ENCODE results near the gene HAND1.

HAND1 gene

DNA sequence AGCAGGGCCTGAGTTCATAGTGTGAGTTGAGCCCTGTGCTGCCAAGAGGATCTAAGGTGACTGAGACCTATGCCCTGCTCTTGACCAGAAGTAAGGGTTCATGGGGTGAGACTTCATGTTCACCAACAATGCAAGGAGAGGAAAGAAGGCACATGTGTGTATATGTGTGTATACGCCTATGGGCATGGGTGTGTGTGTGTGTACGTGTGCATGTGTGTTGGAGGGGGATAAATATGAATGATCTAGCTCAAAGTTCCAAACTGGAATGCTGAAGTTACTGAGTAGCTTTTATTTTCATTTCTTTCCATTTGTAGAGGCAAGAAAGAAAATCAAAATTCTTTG is 25.6 kb upstream of the HAND1 start:
- no peak for DNase-seq

DNA sequence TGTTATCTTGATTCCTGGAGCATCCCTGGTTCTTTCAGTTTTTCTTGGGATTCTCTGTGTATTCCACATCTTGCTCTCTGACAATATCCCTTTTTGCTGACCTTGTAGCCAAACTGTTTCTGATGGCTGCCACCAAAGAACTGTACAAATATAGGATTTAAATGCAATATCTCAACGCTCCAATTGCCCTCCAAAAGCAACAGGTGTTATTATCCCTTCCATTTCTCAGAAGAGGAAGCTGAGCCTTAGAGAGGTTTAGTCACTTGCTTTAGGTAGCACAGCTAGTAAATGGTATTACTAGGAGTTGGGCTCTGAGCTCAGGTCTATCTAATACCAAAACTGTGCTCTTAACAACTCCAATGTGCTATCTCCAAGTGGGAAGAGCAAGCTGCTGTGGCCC is 24.2 kb upstream of the HAND1 start:
- DNase-seq = no peak

DNA sequence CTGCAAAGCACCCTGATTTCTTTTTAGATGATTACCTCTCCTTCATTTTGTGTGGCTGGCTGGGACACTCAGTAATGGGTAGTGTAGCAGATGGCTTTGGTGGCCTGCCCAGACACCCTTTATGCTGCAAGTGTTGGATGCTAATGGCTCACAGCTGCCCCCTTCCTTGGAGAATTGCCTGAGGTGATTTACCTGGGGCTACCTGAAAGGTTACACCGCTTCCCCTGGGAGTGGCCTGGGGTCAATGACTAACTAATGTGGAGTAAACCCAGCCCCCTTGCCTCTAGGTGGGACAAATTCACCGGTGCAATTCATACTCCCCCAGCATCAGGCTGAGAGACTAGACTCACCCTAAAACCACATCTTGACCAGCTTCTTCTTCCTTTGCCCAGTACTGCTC is 23.5 kb upstream of the HAND1 start:
- DNase-seq = no peak

DNA sequence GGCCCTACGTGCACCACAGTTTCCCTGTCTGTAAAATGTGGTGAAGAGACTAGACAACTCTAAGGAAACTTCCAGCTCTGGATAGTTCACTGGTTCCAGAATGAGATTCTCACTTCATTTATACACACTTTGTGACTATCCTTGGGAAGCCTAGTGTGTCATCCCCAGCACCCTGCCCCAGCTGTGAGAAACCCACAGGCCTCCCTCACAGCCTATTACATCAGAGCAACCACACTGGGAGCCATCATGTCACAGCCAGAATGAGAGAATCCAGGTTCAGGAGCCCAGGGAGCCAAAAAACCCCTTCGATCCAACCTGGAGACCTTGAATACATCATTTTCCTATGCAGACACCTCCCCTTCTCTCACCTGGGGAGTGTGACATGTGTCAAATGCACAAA is 21.0 kb upstream of the HAND1 start:
- DNase-seq = no peak

DNA sequence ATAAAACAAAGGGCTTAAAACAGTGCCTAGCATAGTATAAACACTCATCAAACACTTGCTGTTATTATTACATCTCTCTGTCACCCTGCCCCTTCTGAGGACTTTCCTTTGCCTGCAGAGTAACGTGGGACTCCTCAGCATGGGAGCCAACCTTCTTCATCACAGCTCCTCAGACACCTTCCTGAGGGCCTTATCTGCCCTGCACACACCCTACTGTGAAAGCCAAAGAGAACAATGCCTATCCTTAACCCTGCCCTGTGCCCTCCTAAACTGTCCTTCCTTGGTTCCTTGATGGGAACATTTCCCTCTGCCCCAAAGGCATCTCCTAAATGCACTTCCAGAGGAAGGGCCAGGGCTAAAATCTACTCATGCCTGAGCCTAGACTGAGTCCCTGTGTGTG is 20.6 kb upstream of the HAND1 start:
- DNase-seq = no peak

DNA sequence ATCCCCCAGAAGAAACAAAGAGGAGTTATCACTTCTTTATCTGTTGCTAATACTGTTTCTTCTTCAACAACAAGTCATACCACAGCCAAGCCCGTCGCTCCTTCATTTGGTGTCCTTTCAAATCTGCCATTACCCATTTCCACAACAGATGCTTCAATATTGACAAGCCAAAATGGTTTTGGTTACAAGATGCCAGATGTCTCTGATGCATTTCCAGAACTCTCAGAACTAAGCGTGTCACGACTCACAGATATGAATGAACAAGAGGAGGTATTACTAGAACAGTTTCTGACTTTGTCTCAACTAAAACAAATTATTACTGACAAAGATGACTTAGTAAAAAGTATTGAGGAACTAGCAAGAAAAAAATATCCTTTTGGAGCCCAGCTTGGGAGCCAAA is 16.0 kb upstream of the HAND1 start:
- DNase-seq = no peak

DNA sequence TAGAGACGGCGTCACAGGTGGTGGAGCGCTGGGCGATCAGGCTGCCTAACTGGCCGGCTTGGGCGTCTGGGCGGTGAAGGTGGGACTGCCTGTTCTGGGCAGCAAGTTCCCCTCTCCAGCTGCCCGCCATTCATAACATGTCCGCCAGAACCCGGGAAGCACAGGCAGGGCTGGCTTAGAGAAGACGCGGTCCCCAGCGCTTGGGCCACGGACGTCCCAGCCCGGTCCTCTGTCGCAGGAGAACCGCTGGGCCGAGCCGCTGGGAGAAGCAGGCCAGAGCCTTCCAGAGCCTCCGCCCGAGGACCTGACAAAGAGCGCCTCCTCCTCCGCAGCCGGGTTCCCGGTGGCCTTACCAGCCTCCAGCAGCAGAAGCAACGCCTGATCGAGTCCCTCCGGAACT is 15.2 kb upstream of the HAND1 start:
- DNase-seq = no peak

DNA sequence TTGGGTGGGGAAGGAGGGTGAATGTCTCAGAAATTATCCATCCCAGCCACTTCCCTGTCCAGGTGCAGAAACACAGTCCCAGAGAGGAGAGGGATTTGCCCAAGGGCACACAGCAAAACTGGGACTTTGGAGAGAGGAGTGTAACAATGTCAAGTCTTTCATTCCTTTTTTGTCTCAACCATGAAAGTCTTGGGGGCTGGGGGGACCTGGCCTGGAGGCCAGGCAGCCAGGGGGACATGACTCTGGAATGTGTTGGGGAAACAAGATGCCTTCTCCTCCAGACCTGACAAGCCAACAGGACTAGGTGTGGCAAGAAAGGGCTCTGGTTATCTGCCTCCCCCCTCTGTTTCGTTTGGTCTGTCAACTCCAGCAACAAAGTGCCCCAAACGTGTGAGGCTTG is 13.9 kb upstream of the HAND1 start:
- DNase-seq = no peak

DNA sequence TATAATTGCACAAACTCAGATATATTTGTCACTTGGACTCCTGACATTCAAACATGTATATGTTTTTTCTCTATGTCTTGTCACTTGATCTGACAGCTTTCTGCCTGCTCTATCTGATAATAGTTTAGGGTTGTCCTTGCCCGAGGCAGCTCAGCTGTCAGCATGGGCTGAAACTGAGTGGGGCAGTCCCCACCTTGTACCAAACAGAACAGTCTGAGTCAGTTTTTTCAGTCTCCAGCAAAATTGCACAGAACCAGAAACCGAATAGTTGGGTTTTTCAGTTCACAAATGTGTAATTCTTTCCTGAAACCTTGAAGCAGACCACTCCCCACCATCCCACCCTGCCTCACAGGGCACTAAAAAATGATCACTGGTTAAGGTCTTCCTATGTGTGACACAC is 9.5 kb upstream of the HAND1 start:
- no peak for DNase-seq

DNA sequence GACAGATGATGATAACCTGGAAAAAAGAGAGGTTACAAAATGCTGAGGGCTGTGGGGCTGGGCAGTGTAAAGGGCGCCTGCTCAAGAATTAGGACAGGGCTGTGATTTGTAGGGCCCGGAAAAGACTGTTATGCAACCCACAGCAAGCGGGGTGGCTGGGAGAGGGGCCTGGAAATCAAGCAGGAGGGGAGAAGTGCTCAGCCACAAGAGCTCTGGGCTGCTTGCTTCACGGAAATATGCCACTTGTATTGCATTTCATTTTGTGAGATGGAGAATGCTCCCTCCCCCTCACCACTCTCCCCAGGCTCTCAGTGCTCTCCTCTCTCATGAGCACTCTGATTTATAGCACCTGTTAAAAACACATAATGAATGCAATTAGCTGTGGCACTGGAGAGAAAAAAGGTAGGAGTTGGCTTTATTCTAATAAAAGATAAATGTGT is 8.4 kb upstream of the HAND1 start:
- DNase-seq = no peak

DNA sequence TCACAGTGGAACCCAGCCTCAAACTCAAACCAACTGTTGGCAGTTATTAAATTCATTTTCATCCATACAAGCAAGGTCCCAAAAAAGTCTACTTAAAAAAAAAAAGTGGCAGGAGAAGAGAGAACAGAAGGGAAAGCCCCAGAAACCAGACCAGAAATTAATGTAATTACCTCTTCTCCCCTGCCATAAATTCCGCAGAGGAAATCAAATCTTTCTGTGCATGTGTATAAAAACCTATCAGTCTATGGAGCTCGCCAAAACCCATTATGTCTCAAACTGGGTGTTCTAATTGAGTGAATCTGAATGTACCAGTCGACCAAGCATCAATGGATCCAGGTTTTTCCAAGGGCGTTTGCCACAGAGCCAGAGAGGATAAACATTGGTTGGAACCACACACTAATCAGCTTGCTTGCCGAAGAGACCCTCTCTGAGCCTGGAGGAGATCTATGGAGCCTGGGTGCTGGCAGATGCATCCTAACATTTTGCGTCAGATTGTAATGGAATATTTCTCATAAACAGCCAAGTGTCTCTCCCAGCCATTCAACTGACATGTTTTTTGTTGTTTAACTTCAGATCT is 7.9 kb upstream of the HAND1 start:
- no peak for DNase-seq

DNA sequence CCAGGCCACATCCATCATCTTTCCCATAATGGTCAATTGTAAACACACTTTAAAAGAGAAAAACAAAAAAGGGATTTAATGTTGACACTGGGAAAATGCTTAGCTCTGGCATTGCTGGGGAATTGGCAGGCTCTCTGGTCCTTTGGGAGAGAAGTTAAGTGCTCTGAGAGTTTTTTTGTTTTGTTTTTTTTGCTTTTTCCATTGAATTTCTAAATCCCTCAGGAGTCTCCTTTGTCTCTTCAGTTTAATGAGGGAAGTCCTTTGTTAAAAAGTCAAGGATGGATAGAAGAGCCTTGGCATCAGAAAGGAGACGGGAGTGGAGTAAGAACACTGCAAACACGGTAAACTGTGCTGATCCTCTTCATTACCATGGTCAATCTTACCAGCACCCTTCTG is 7.1 kb upstream of the HAND1 start:
- no peak for DNase-seq

DNA sequence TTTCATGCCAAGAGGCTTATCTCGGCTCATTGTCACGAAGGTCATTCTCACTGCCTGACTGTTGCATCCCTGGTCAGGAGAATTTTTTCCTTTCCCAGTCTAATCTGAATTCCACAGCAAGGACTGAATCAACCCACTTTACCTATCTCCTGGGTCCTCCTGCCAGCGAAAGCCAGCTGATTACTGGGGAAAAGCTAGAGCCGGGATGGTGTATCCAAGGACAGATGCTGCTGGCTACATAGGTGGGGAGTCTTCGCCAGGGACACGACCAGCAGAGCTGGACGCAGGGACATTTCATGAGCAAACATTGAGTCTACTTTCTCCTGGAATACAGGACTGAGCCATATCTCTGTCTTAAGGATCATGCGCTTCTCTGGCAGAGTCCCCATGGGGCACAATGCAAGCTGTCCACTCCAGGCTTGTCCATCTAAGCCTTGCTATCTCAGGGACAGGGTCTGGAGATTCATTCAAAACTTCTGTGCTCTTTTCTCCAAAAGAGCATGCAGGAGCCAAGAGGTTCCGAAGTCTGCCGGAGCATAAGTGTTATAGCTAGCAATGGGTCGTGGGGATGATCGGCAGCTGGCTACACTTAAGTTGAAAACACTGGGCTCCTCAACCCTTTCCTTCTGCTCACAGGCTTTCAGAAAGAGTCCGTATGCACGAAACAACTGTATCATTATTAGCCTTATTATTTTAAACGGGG is 6.5 kb upstream of the HAND1 start:
- DNase-seq = no peak

DNA sequence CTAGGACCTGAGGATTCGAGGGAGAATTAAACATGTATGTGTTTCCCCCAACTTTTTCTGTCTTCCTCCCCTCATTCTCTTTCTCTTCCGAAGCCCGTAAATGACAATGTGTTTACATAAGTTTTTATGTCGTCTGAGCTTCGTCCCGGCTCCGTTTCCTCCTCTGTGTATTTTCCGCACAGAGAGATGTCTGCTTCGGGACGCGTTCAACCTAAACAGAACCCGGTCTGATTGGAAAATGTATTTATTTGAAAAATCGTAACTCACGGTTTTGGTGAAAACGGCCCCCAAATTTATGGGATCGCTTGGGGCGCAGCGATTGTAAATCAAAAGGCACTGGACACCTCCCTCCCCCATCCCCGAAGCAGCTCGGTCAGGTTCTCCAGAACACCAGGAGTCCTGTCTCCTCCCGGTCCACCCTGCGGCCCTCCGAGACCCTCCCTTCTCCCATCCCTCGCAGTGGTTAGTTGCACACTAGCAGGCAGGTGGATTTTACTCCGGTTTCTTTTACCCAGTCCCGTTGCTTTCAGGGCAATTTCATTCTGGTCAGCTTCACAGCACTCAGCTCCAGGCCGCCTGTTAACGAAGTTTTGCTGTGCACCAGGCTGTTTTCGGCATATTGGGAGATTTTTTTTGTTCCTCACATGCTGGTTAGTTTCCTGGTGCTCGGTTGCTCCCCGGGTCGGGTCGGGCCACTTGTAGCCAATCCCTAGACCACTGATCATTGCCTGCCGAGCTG is 5.8 kb upstream of the HAND1 start:
- DNase-seq = no peak

DNA sequence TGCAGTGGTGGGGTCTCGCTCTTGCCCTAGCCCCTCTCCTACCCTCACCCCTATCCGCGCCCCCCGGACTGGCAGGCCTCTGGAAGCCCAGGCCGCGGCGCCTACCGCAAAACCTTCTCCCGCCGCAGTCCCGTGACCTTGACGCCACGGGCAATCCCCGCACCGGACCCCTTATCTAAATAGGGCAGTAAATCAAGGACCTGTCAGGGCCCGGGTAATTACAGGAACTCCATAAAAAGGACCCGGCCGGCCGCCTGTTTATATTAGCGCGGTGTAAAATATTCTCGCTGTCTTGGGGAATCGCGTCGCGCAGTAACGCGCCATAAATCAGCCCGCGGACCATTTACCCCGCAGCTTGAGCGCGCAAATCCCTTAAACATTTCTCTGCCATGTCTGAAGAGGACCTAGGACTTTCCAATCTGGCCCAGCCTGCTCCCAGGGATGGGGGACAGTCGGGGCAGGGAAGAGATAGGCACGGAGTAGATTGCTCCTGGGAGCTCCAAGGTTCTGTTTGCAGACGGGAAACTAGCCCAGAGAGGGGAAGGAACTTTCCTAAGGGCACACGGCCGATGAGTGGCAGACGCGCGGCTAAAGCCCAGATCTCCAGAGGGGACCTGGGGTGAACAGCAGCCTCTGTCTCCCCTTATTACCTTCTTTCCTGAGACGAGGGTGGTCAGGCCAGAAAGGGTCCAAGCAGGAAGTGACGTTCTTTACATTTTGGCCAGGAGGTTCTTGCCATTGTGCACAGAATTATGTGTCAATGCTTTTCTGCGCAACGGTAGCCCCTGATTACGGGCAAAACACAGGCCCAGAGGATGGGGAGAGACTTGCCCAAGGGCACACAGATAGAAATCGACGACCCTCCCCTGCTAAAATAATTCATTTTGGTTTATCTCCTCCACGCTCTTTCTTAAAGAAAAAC is 4.8 kb upstream of the HAND1 start:
- DNase-seq = no peak

DNA sequence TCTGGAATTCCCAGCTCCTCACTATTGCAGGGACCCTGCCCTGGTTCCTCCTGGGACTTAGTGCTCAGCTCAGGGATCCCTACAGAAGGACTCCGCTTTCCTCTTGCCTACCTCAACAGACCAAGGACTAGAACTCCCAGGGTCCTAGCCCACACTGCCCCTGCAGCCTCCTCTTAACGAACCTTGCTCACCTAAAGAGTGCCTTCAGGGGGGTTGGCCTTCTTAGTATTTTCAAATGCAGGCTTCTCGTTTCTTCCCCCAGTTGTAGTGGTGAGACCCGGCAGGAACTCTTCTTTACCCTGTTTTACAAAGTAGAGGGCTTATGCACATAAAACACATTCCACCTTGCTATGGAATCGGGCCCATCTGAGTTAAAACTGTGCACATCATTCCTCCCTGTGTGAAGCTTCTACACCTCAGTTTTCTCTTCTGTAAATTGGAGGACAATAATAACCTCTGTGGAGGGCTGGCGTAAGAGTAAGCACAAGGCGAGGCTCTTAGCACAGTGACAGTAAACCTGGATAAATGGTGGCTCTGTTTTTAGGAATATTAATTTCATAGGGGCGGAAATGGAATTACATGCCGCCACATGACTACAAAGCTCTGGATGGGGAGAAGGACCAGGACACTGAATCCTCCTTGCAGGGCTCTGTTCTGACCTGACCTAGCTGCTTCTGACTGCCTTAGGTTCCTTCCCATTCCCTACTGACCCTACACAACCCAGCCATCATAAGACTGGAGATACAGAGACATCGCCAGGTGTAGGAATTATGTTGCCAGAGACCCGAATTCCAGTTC is 3.8 kb upstream of the HAND1 start:
- no peak for DNase-seq

DNA sequence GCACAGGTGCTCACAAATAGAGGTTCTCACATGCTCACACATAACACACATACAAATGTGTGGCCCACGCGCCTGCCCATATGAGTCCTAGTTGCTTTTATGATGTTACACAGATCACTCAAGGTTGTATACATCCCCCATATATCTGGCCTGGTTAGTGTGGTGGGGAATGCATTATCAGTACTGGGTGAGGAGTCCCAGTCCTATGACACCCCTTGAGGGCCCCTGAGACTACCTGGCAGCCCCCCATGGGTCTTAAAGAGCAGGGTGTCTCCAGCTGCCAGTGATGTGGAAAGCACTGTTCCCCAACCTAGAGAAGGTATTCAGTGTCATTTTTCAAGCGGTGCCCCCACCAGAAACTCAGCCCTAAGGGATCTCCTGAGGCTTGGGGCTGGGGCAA is 2.8 kb upstream of the HAND1 start:
- DNase-seq = no peak

DNA sequence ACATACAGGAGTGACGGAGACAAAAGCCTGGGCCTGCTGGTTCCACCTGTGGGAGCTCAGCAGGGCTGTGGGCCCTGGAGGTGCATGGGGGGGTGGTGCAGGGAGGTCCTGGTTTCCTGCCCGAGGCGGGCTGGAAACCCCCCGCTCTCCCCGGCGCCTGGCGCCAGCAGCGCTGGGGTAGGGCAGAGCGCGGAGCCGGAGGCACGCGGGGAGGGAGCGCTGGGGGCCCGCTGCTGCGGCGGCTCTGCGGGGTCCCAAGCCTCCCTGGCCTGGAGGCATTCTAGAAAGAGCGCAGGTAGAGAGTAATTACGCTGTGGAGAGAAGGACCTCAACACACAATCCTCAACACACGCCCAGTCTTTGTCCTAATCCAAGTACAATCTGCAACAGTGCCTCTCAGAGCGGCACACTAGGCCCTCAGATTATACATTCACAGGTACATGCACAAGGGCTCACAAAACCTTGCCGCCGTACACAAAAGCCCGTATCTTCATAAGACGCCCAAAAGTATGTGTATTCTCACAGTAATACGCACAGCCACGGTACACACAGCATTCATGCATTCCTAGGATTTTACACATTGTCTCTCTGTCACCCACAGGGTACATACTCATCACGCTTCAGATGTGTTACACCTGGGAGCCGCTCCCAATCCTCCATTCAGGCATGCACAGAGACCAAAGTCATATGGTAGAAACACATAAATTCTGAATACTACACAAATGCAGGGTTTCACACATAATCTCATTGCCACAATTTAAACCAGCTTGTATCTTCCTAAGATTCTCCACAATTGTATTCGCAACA is 2.1 kb upstream of the HAND1 start:
- no peak for DNase-seq

DNA sequence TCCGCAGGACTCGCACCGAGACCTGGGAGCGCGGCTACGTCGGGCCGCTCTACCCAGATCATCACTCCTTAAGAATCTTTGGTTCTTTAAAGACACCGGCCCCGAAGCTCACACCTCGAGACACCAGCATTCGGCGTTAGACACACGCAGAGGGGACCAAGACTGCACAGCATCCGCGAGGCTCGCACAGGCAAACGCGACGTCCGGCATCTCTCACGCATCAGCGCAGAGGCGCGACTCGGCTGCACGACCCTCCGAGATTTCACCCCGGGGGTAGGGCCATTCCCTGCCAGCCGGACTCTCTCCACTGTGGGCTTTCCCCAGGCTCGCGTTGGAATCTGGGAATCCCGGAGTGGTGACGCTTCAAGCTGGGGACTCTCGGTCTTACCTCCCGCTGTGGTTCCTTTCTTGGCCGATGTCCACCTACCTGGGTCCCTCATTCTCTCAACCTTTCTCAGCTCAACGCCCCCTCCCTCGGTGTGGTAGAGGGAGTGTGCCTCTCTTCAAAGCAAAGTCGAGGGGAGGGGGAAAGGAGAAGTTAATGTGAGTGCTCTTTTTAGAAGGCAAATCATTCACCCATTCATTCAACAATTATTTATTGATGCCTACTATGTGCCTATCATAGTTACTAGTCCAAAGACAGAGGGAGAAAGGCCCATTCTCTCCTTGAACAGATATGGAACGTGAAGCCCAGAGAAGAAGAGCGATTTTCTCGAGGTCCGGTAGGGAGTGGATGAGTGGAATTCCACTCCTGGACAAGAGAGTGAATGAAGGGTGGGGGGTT is 1.3 kb upstream of the HAND1 start:
- DNase-seq = no peak

DNA sequence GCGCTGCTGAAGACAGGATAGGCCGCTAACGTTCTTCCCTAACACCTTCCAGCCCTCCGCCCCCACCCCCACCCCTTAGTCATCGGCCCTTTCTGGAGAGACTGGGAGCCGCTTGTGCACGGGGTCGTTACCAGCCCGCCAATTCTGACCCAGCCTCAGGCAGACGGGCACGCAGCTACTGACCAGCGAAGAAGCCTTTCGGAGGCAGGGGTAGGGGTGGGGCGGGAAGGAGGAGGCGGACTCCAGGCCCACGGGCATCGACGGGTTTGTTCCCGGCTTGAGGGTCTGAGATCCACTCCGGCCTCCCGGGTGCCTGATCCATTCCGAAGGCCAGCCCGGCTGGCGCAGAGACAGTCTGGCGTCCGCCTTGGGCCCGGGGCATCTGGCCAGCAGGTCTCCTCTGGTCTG is 729 bp upstream of the HAND1 start:
- no peak for DNase-seq
